Lower leg skin (tissue), 3 donors: ENCODE results near the gene EZR.

Experiments used
- CTCF ChIP-seq, 3 donors: fragments of 450-650 bp; IDR thresholded peaks; one replicate each; pipeline ENCODE4 v1.5.1; 2016; ENCODE audit warnings: antibody characterized with exemption in 3 of 3, mild to moderate bottlenecking in 3 of 3, moderate library complexity in 2 of 3
- POLR2A ChIP-seq, 2 donors: fragments of 450-650 bp; IDR thresholded peaks; one replicate each; pipeline ENCODE4 v1.6.1; 2016 to 2017; ENCODE audit warnings: antibody characterized with exemption in 2 of 2, mild to moderate bottlenecking in 1 of 2, moderate library complexity in 1 of 2

GRCh38 chr6:158825951-158826306 lies 6.8 kb upstream of the EZR start:
- TF ChIP-seq POLR2A (IDR thresholded peaks at IDR 0.05) (no peak), CTCF (IDR thresholded peaks at IDR 0.05) (no peak)
